Progenitor cell of endocrine pancreas (in vitro differentiated cells): ENCODE results near the gene KCNQ1. TPM values are rescaled to one million over a fixed set of nuclear protein-coding genes. Genes with fewer than 3 reads are reported as not detected.

Experiments used
- DNase-seq: peaks from one replicate; pipeline ENCODE4 v3.0.0; 2021; ENCODE audit warnings: low spot score; ENCODE audit not compliant: unreplicated experiment
- H3K27ac Mint-ChIP-seq: 2 replicates; pipeline ENCODE4 v1.8.0; 2021; ENCODE audit warnings: mild to moderate bottlenecking, moderate library complexity, mixed read lengths
- H3K27me3 Mint-ChIP-seq: 2 replicates; pipeline ENCODE4 v1.8.0; 2021; ENCODE audit warnings: mixed read lengths
- H3K36me3 Mint-ChIP-seq: 2 replicates; pipeline ENCODE4 v1.8.0; 2022; ENCODE audit warnings: mixed read lengths; ENCODE audit not compliant: insufficient read depth
- H3K4me1 Mint-ChIP-seq: 2 replicates; pipeline ENCODE4 v1.8.0; 2021; ENCODE audit warnings: low read depth, mixed read lengths
- H3K4me3 Mint-ChIP-seq: 2 replicates; pipeline ENCODE4 v1.8.0; 2021; ENCODE audit warnings: low read depth, mild to moderate bottlenecking, moderate library complexity, mixed read lengths
- H3K9me3 Mint-ChIP-seq: 2 replicates; pipeline ENCODE4 v1.8.0; 2021; ENCODE audit warnings: low read depth, mixed read lengths
- CTCF ChIP-seq: fragments of 200-600 bp; sonication (generic); IDR thresholded peaks from one replicate; pipeline ENCODE4 v1.5.0; 2021; ENCODE audit warnings: antibody characterized with exemption, mild to moderate bottlenecking; ENCODE audit not compliant: unreplicated experiment
- total RNA-seq: library from RNA; stranded (reverse); gene quantifications from 2 replicates; pipeline ENCODE4 v1.2.1, GENCODE V29; 2021

The KCNQ1 gene
- total RNA-seq, 1 donor from 2014 or later, result 3.3 TPM

- Mint-ChIP-seq H3K4me1 (no peaks in the 10 kb centered on the region), H3K27me3 (peaks cover 39% of the 10 kb centered on the region), H3K9me3 (peaks cover 5% of the 10 kb centered on the region), H3K27ac (no peak overlapping the region), H3K36me3 (peaks cover 3% of the 10 kb centered on the region), H3K4me3 (no peak overlapping the region)
- peak; percentile 7 for DNase-seq
- no peak for TF ChIP-seq CTCF
These were observed 357.0 kb downstream of the KCNQ1 start for GRCh38 chr11:2801711-2802388.

- no peaks in the 10 kb centered on the region for H3K4me1 Mint-ChIP-seq
- DNase-seq, result peak; percentile 7
- H3K36me3 Mint-ChIP-seq, result peaks cover 3% of the 10 kb centered on the region
- H3K27ac Mint-ChIP-seq, result no peak overlapping the region
- H3K4me3 Mint-ChIP-seq, result no peak overlapping the region
- peaks cover 5% of the 10 kb centered on the region for H3K9me3 Mint-ChIP-seq
- TF ChIP-seq CTCF, result no peak
- peaks cover 39% of the 10 kb centered on the region for H3K27me3 Mint-ChIP-seq
These were observed 357.8 kb downstream of the KCNQ1 start for GRCh38 chr11:2802389-2803185.

- H3K27me3 Mint-ChIP-seq, result peaks cover 37% of the 10 kb centered on the region
- H3K9me3 Mint-ChIP-seq, result peaks cover 5% of the 10 kb centered on the region
- no peak for TF ChIP-seq CTCF
- peaks cover 3% of the 10 kb centered on the region for H3K36me3 Mint-ChIP-seq
- H3K27ac Mint-ChIP-seq, result peak overlapping the region; percentile 49
- H3K4me3 Mint-ChIP-seq, result no peak overlapping the region
- no peaks in the 10 kb centered on the region for H3K4me1 Mint-ChIP-seq
- DNase-seq, result peak; percentile 9
These were observed 358.6 kb downstream of the KCNQ1 start for GRCh38 chr11:2803186-2804091.

GRCh38 chr11:2804189-2804588 is 359.4 kb downstream of the KCNQ1 start:
- H3K27me3 Mint-ChIP-seq, result peaks cover 36% of the 10 kb centered on the region
- no peak overlapping the region for H3K27ac Mint-ChIP-seq
- peaks cover 2% of the 10 kb centered on the region for H3K36me3 Mint-ChIP-seq
- DNase-seq, result peak; percentile 8
- peaks cover 7% of the 10 kb centered on the region for H3K9me3 Mint-ChIP-seq
- no peak overlapping the region for H3K4me3 Mint-ChIP-seq
- no peak for TF ChIP-seq CTCF
- H3K4me1 Mint-ChIP-seq, result no peaks in the 10 kb centered on the region
